Mucosa of stomach (tissue), 1 donor: ENCODE data around the gene BOK.
A peak's percentile ranks its signal among the peaks of the same experiment; 100 is the strongest.

Experiments used
- H3K27me3 ChIP-seq: one replicate; pipeline ENCODE4 v1.7.0; 2013; ENCODE audit warnings: mild to moderate bottlenecking, low read length; ENCODE audit not compliant: control insufficient read depth, insufficient read depth
- H3K36me3 ChIP-seq: one replicate; pipeline ENCODE4 v1.7.0; 2013; ENCODE audit warnings: low read length; ENCODE audit not compliant: control insufficient read depth, insufficient read depth
- H3K4me1 ChIP-seq: one replicate; pipeline ENCODE4 v1.7.0; 2013; ENCODE audit warnings: mild to moderate bottlenecking, low read length; ENCODE audit not compliant: control insufficient read depth, insufficient read depth
- H3K4me3 ChIP-seq: one replicate; pipeline ENCODE4 v1.7.0; 2013; ENCODE audit warnings: low read length
- H3K9ac ChIP-seq: one replicate; pipeline ENCODE4 v1.7.0; 2013; ENCODE audit warnings: mild to moderate bottlenecking, low read length, moderate library complexity
- H3K9me3 ChIP-seq: one replicate; pipeline ENCODE4 v1.7.0; 2013; ENCODE audit warnings: mild to moderate bottlenecking, low read length, moderate library complexity; ENCODE audit not compliant: control insufficient read depth
- donor health status: Pancreatic carcinoma.

Gene BOK

GRCh38 chr2:241603686-241604085 is 45.1 kb downstream of the BOK start:
- no peaks in the 10 kb centered on the region for H3K4me1 ChIP-seq
- H3K9me3 ChIP-seq = no peaks in the 10 kb centered on the region
- H3K36me3 ChIP-seq = no peaks in the 10 kb centered on the region
- H3K9ac ChIP-seq = no peak overlapping the region
- H3K27me3 ChIP-seq = no peaks in the 10 kb centered on the region
- no peak overlapping the region for H3K4me3 ChIP-seq

DNA sequence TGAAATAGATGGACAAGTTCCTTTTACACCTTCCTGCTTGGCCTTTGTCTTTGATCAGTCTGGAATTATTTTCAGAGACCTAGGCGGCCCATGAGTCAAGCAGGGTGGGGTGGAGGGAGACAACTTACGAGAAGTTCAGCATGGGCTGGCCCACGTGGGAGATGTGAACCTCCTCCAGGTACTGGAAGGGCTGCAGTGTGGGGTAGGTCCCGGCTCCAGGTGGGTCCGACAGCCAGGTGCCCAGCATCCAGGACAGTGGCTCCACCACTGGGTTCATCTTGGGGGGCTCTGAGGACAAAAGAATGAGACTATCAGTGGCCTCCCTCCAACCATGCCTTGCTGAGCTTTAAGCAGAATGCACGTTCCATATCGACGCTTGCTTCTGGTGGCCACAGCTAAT is 47.6 kb downstream of the BOK start:
- Histone ChIP-seq H3K4me1 (peaks cover 7% of the 10 kb centered on the region), H3K9ac (no peak overlapping the region), H3K27me3 (no peaks in the 10 kb centered on the region), H3K36me3 (no peaks in the 10 kb centered on the region), H3K9me3 (no peaks in the 10 kb centered on the region), H3K4me3 (no peak overlapping the region)

GRCh38 chr2:241607162-241607885 is 48.8 kb downstream of the BOK start:
- peaks cover 10% of the 10 kb centered on the region for H3K4me1 ChIP-seq
- no peak overlapping the region for H3K4me3 ChIP-seq
- no peaks in the 10 kb centered on the region for H3K9me3 ChIP-seq
- no peak overlapping the region for H3K9ac ChIP-seq
- H3K36me3 ChIP-seq = no peaks in the 10 kb centered on the region
- no peaks in the 10 kb centered on the region for H3K27me3 ChIP-seq

DNA sequence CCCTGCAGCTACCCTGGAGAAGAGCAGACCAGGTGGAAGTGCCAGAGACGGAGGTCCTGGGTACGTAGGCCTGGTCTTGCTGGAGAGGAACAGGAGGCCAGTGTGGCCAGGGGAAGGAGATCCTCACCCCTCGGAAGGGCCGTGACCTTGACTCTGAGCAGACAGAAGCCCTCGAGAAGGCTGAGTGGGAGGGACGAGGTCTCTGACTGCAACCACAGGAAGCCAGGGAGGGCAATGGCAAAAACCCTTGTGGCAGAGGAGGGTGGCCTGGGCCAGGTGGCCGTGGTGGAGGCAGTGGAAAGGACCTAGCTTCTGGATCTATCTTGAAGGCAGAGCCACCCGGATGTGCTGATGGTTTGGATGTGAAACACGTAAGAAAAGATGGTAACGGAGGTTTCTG is 50.3 kb downstream of the BOK start:
- Histone ChIP-seq H3K36me3 (no peaks in the 10 kb centered on the region), H3K27me3 (no peaks in the 10 kb centered on the region), H3K4me1 (peaks cover 11% of the 10 kb centered on the region), H3K4me3 (no peak overlapping the region), H3K9ac (no peak overlapping the region), H3K9me3 (no peaks in the 10 kb centered on the region)

GRCh38 chr2:241609859-241610793 is 51.6 kb downstream of the BOK start:
- Histone ChIP-seq H3K4me1 (peaks cover 14% of the 10 kb centered on the region), H3K9ac (peak overlapping the region; percentile 90), H3K36me3 (no peaks in the 10 kb centered on the region)

GRCh38 chr2:241611062-241611461 is 52.5 kb downstream of the BOK start:
- Histone ChIP-seq H3K9me3 (no peaks in the 10 kb centered on the region), H3K4me3 (peak overlapping the region; percentile 75), H3K9ac (peak overlapping the region; percentile 90), H3K27me3 (no peaks in the 10 kb centered on the region), H3K36me3 (no peaks in the 10 kb centered on the region), H3K4me1 (peaks cover 22% of the 10 kb centered on the region)

More at GRCh38 chr2:241609859-241610793, 51.6 kb downstream of the BOK start:
- Histone ChIP-seq H3K9me3 (no peaks in the 10 kb centered on the region), H3K4me3 (peak overlapping the region; percentile 75), H3K27me3 (no peaks in the 10 kb centered on the region)

DNA sequence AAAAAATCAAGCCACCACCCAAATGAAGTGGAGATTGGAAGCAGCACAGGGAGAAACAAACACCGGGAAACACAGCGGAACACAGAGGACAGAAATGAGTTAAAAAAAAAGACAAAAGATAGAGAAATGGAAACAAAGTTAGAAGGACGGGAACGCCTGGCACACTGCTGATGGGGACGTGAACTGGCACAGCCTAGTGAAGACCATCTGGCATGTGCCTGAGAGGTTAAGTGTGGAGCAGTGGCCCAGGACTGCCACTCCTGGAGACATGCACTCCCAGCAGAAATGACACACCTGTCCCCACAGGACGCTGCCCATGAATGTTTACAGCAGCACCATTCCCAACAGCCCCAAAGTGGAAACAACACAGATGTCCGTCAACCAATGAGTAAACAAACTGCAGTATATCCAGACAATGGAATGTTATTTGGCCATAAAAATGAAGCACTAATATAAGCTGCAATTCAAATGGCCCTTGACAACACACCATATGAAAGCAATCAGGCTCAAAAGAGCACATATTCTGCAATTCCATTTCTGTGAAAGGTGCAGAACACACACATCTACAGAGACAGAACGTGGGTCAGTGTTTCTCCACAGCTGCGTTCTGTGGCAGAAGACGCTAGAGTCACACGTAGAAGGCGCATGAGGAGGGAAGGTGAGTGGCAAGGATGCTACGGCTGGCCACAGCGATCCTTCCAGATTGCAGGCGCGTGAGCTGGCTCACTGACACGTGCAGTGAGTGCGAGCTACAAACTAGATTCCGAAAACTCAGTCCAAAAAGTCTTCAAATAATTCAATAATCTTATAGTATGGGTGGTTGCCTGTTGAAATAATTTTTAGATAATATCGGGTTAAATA is 53.8 kb downstream of the BOK start:
- Histone ChIP-seq H3K27me3 (no peaks in the 10 kb centered on the region), H3K36me3 (no peaks in the 10 kb centered on the region), H3K9me3 (no peaks in the 10 kb centered on the region), H3K9ac (no peak overlapping the region), H3K4me1 (peaks cover 30% of the 10 kb centered on the region), H3K4me3 (no peak overlapping the region)

GRCh38 chr2:241613017-241613780 is 54.7 kb downstream of the BOK start:
- Histone ChIP-seq H3K4me1 (peaks cover 34% of the 10 kb centered on the region), H3K27me3 (no peaks in the 10 kb centered on the region), H3K36me3 (no peaks in the 10 kb centered on the region), H3K9me3 (no peaks in the 10 kb centered on the region), H3K4me3 (no peak overlapping the region), H3K9ac (no peak overlapping the region)

GRCh38 chr2:241615041-241615440 is 56.5 kb downstream of the BOK start:
- Histone ChIP-seq H3K4me1 (peaks cover 34% of the 10 kb centered on the region), H3K4me3 (no peak overlapping the region), H3K9ac (no peak overlapping the region), H3K9me3 (no peaks in the 10 kb centered on the region), H3K36me3 (no peaks in the 10 kb centered on the region), H3K27me3 (no peaks in the 10 kb centered on the region)

- Histone ChIP-seq H3K9me3 (no peaks in the 10 kb centered on the region), H3K27me3 (no peaks in the 10 kb centered on the region), H3K36me3 (no peaks in the 10 kb centered on the region), H3K9ac (no peak overlapping the region), H3K4me1 (peaks cover 32% of the 10 kb centered on the region), H3K4me3 (no peak overlapping the region)
These were observed 57.0 kb downstream of the BOK start for GRCh38 chr2:241615522-241616052.
